Right atrium auricular region (tissue), 2 donors: ENCODE measurements around the gene PCDHA7. TPM values are rescaled to one million over a fixed set of nuclear protein-coding genes. Genes with fewer than 3 reads are reported as not detected.
"Not testable (repeated sequence)": the region's sequence is repeated elsewhere in the genome, so short reads cannot be mapped to it uniquely, and the experiment has no call there.

ENCODE experiments used
- DNase-seq: peaks from one replicate; pipeline ENCODE4 v3.0.0-alpha.2; 2019; ENCODE audit warnings: low spot score
- H3K27ac ChIP-seq, 2 donors: fragments of 200-600 bp; sonication (generic); 1 replicate in 1 of 2; 2 replicates in 1 of 2; pipeline ENCODE4 v1.5.1; 2016 to 2019
- H3K27me3 ChIP-seq, 2 donors: fragments of 200-600 bp; sonication (generic); one replicate each; pipeline versions ENCODE4 v1.5.1 to v1.6.0; 2017 to 2019
- H3K36me3 ChIP-seq: fragments of 200-600 bp; sonication (generic); one replicate; pipeline ENCODE4 v1.5.1; 2016
- H3K4me1 ChIP-seq, 2 donors: fragments of 200-600 bp; sonication (generic); one replicate each; pipeline versions ENCODE4 v1.5.1 to v1.6.0; 2017 to 2019
- H3K4me3 ChIP-seq, 2 donors: fragments of 200-600 bp; sonication (generic); 1 replicate in 1 of 2; 2 replicates in 1 of 2; pipeline ENCODE4 v1.5.1; 2017 to 2019; ENCODE audit warnings: mild to moderate bottlenecking in 1 of 2, moderate library complexity in 1 of 2
- H3K9me3 ChIP-seq, 2 donors: fragments of 200-600 bp; sonication (generic); one replicate each; pipeline ENCODE4 v1.5.1; 2019
- CTCF ChIP-seq, 2 donors: fragments of 200-600 bp; sonication (generic); IDR thresholded peaks; one replicate each; pipeline ENCODE4 v1.5.1; 2019; ENCODE audit warnings: antibody characterized with exemption in 2 of 2
- total RNA-seq, 2 donors: library from RNA; depleted of rRNA; stranded (reverse); fragments of >200 nt; gene quantifications; one replicate each; pipeline ENCODE4 v1.1.0, GENCODE V29; 2016

Gene PCDHA7
- total RNA-seq, 2 donors from 2014 or later: 0.07 TPM; not detected in 1

- no peak for TF ChIP-seq CTCF (IDR thresholded peaks at IDR 0.05)
- Histone ChIP-seq H3K27me3 (peaks cover 0 to 3% of the 10 kb centered on the region in 2 donors), H3K9me3 (peaks cover 0 to 49% of the 10 kb centered on the region in 2 donors), H3K4me3 (no peak overlapping the region), H3K36me3 (no peaks in the 10 kb centered on the region), H3K27ac (no peak overlapping the region), H3K4me1 (no peaks in the 10 kb centered on the region)
- DNase-seq: no peak
These were observed 1.8 kb downstream of the PCDHA7 start for GRCh38 chr5:140835622-140836510.

DNA sequence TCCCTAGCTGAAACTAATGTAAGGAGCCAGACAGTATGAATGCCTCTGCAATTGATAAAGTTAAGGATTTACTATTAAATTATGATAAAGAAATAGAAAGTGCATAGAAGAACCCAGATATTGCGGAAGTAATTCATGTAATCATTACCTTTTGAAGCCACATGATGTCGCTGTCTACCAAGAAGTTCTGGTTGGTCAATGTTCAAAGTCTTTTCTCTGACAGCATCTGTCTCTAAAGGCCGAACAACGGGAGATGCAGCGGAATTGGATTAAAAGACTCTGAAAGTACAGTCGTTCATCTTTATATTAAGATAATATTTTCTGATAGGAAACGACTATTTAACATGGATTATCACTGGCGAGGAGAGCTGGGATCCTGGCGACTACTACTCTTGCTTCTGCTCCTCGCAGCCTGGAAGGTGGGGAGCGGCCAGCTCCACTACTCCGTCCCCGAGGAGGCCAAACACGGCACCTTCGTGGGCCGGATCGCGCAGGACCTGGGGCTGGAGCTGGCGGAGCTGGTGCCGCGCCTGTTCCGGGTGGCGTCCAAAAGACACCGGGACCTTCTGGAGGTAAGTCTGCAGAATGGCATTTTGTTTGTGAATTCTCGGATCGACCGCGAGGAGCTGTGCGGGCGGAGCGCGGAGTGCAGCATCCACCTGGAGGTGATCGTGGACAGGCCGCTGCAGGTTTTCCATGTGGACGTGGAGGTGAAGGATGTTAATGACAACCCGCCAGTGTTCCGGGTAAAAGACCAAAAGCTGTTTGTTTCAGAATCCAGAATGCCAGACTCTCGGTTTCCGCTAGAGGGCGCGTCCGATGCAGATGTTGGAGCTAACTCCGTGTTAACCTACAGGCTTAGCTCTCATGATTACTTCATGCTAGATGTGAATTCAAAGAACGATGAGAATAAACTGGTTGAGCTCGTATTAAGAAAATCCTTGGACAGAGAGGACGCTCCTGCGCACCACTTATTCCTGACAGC is 7.2 kb downstream of the PCDHA7 start, which contains the start of gene PCDHA8:
Gene PCDHA8 (plus strand): TSS at position 210 of the 985 bp plus-strand sequence. CDS start 135 bp downstream, at position 345.
- Histone ChIP-seq H3K27me3 (no peaks in the 10 kb centered on the region), H3K4me1 (no peaks in the 10 kb centered on the region), H3K4me3 (no peak within 1 kb of the TSS), H3K36me3 (no peaks in the 10 kb centered on the region), H3K27ac (no peak within 1 kb of the TSS), H3K9me3 (peaks cover 0 to 28% of the 10 kb centered on the region in 2 donors)
- no peak for DNase-seq
- TF ChIP-seq CTCF (IDR thresholded peaks at IDR 0.05): peak in 1 of 2 donors; percentile 12

DNA sequence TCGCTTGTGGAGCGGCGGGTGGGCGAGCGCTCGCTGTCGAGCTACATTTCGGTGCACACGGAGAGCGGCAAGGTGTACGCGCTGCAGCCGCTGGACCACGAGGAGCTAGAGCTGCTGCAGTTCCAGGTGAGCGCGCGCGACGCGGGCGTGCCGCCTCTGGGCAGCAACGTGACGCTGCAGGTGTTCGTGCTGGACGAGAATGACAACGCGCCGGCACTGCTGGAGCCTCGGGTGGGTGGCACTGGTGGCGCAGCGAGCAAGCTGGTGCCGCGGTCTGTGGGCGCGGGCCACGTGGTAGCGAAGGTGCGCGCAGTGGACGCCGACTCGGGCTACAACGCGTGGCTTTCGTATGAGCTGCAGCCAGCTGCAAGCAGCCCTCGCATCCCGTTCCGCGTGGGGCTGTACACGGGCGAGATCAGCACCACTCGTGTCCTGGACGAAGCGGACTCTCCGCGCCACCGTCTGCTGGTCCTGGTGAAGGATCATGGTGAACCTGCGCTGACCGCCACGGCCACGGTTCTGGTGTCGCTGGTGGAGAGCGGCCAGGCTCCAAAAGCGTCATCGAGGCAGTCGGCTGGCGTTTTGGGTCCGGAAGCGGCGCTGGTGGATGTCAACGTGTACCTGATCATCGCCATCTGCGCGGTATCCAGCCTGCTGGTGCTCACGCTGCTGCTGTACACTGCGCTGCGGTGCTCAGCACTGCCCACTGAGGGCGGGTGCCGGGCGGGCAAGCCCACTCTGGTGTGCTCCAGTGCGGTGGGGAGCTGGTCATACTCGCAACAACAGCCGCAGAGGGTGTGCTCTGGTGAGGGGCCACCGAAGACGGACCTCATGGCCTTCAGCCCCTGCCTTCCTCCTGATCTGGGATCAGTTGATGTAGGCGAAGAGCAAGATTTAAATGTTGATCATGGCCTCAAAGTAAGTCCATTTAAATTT is 9.0 kb downstream of the PCDHA7 start:
- DNase-seq: no peak
- H3K4me1 ChIP-seq: no peaks in the 10 kb centered on the region
- TF ChIP-seq CTCF (IDR thresholded peaks at IDR 0.05): no peak
- no peak overlapping the region for H3K4me3 ChIP-seq
- no peak overlapping the region for H3K27ac ChIP-seq
- H3K27me3 ChIP-seq: no peaks in the 10 kb centered on the region
- H3K9me3 ChIP-seq: peaks cover 0 to 24% of the 10 kb centered on the region in 2 donors
- no peaks in the 10 kb centered on the region for H3K36me3 ChIP-seq

DNA sequence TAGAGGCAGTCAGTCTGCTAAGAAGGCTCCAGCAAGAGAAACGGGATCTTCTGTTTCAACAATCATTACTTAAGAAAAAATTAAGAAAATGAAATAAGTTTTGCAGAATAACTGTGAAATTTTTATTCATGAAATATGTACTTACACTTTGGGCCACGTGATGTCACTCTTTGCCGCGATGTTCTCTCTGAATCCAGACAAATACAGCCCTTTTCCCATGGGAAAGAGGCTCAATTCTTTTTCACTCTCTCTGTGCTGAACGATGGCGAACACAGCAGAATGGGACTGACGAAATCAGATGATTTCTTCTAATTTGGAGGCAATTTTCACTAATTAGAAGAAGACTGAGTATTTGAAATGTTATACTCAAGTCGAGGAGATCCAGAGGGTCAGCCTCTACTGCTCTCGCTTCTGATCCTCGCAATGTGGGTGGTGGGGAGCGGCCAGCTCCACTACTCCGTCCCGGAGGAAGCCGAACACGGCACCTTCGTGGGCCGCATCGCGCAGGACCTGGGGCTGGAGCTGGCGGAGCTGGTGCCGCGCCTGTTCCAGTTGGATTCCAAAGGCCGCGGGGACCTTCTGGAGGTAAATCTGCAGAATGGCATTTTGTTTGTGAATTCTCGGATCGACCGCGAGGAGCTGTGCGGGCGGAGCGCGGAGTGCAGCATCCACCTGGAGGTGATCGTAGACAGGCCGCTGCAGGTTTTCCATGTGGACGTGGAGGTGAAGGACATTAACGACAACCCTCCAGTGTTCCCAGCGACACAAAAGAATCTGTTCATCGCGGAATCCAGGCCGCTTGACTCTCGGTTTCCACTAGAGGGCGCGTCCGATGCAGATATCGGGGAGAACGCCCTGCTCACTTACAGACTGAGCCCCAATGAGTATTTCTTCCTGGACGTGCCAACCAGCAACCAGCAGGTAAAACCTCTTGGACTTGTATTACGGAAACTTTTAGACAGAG is 14.4 kb downstream of the PCDHA7 start, which contains the start of gene PCDHA9:
Gene PCDHA9 (plus strand): TSS at position 244 of the 964 bp plus-strand sequence. CDS start 114 bp downstream, at position 358.
- H3K27ac ChIP-seq, DNase-seq, H3K4me1 ChIP-seq, H3K36me3 ChIP-seq, H3K27me3 ChIP-seq: not testable (repeated sequence)
- H3K9me3 ChIP-seq: peaks cover 0 to 30% of the 10 kb centered on the region in 2 donors
- H3K4me3 ChIP-seq: peak within 1 kb of the TSS in 1 of 2 donors; percentile 15

DNA sequence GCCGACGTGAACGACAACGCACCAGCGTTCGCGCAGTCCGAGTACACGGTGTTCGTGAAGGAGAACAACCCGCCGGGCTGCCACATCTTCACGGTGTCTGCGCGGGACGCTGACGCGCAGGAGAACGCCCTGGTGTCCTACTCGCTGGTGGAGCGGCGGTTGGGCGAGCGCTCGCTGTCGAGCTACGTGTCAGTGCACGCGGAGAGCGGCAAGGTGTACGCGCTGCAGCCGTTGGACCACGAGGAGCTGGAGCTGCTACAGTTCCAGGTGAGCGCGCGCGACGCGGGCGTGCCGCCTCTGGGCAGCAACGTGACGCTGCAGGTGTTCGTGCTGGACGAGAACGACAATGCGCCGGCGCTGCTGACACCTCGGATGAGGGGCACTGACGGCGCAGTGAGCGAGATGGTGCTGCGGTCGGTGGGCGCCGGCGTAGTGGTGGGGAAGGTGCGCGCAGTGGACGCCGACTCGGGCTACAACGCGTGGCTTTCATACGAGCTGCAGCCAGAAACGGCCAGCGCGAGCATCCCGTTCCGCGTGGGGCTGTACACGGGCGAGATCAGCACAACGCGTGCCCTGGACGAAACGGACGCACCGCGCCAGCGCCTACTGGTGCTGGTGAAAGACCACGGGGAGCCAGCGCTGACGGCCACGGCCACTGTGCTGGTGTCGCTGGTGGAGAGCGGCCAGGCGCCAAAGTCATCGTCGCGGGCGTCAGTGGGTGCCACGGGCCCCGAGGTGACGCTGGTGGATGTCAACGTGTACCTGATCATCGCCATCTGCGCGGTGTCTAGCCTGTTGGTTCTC is 16.0 kb downstream of the PCDHA7 start:
- not testable (repeated sequence) for H3K36me3 ChIP-seq, H3K27me3 ChIP-seq, DNase-seq, H3K4me1 ChIP-seq, H3K4me3 ChIP-seq, H3K27ac ChIP-seq
- peaks cover 0 to 23% of the 10 kb centered on the region in 2 donors for H3K9me3 ChIP-seq
